ENCODE measurements around the gene LY86. TPM values are rescaled to one million over a fixed set of nuclear protein-coding genes. Genes with fewer than 3 reads are reported as not detected.

The LY86 gene
- total and polyA plus RNA-seq, 9 of the 15 experiments (the other 6 are each of a cell fraction or from before 2014, with no cell fraction given): 0.08 to 0.20 TPM; not detected in 7

DNA sequence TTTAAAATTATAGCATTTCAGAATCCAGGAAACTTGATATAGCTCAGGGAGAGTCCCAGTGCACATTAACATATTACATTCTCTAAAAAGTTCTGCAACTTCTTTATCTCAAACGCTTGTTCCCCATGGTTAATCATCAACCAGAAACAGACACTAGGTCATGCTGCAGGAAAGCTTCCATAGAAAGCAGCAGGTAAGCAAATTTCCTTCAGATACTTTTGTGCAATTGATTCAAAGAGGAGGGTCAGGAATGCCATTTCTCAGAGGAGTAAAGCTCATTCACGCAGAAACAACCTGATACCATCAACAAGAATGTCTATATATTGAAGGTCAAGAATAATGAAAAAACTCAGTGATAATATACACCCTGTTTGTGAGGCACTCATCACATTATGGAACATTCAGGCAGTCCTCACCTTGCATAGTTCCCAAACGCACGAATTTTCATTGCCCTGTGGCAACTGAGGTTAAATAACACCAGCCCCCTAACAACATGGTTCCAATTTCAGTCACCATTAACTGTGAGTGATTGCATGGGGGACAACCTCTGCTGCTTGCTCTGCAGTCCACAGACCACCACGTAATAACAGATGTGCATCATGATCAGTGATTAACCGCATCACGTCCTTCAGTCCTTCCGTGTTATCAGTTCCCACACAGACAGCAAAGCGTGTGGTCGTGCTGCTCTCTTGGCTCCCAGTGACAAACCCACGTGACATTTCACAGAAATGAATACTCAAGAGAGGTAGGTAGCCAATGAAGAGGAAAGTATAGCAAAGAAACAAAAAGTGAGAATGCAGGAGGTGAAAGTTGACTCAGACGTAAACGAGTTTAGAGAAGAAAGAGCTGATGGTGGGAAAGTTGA lies 95.7 kb downstream of the LY86 start (continued):
- TF ChIP-seq, protein P1, sequence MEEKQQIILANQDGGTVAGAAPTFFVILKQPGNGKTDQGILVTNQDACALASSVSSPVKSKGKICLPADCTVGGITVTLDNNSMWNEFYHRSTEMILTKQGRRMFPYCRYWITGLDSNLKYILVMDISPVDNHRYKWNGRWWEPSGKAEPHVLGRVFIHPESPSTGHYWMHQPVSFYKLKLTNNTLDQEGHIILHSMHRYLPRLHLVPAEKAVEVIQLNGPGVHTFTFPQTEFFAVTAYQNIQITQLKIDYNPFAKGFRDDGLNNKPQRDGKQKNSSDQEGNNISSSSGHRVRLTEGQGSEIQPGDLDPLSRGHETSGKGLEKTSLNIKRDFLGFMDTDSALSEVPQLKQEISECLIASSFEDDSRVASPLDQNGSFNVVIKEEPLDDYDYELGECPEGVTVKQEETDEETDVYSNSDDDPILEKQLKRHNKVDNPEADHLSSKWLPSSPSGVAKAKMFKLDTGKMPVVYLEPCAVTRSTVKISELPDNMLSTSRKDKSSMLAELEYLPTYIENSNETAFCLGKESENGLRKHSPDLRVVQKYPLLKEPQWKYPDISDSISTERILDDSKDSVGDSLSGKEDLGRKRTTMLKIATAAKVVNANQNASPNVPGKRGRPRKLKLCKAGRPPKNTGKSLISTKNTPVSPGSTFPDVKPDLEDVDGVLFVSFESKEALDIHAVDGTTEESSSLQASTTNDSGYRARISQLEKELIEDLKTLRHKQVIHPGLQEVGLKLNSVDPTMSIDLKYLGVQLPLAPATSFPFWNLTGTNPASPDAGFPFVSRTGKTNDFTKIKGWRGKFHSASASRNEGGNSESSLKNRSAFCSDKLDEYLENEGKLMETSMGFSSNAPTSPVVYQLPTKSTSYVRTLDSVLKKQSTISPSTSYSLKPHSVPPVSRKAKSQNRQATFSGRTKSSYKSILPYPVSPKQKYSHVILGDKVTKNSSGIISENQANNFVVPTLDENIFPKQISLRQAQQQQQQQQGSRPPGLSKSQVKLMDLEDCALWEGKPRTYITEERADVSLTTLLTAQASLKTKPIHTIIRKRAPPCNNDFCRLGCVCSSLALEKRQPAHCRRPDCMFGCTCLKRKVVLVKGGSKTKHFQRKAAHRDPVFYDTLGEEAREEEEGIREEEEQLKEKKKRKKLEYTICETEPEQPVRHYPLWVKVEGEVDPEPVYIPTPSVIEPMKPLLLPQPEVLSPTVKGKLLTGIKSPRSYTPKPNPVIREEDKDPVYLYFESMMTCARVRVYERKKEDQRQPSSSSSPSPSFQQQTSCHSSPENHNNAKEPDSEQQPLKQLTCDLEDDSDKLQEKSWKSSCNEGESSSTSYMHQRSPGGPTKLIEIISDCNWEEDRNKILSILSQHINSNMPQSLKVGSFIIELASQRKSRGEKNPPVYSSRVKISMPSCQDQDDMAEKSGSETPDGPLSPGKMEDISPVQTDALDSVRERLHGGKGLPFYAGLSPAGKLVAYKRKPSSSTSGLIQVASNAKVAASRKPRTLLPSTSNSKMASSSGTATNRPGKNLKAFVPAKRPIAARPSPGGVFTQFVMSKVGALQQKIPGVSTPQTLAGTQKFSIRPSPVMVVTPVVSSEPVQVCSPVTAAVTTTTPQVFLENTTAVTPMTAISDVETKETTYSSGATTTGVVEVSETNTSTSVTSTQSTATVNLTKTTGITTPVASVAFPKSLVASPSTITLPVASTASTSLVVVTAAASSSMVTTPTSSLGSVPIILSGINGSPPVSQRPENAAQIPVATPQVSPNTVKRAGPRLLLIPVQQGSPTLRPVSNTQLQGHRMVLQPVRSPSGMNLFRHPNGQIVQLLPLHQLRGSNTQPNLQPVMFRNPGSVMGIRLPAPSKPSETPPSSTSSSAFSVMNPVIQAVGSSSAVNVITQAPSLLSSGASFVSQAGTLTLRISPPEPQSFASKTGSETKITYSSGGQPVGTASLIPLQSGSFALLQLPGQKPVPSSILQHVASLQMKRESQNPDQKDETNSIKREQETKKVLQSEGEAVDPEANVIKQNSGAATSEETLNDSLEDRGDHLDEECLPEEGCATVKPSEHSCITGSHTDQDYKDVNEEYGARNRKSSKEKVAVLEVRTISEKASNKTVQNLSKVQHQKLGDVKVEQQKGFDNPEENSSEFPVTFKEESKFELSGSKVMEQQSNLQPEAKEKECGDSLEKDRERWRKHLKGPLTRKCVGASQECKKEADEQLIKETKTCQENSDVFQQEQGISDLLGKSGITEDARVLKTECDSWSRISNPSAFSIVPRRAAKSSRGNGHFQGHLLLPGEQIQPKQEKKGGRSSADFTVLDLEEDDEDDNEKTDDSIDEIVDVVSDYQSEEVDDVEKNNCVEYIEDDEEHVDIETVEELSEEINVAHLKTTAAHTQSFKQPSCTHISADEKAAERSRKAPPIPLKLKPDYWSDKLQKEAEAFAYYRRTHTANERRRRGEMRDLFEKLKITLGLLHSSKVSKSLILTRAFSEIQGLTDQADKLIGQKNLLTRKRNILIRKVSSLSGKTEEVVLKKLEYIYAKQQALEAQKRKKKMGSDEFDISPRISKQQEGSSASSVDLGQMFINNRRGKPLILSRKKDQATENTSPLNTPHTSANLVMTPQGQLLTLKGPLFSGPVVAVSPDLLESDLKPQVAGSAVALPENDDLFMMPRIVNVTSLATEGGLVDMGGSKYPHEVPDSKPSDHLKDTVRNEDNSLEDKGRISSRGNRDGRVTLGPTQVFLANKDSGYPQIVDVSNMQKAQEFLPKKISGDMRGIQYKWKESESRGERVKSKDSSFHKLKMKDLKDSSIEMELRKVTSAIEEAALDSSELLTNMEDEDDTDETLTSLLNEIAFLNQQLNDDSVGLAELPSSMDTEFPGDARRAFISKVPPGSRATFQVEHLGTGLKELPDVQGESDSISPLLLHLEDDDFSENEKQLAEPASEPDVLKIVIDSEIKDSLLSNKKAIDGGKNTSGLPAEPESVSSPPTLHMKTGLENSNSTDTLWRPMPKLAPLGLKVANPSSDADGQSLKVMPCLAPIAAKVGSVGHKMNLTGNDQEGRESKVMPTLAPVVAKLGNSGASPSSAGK (IDR thresholded peaks at IDR 0.05): peak; percentile 83
- TF ChIP-seq ZNF311 (CRISPR knock-in tag; IDR thresholded peaks at IDR 0.05) (no peak), KAT2B (IDR thresholded peaks at IDR 0.05; ENCODE audit: low read depth, low read length) (no peak), SOX6 (IDR thresholded peaks at IDR 0.05) (peak; percentile 83), KDM5B (IDR thresholded peaks at IDR 0.05; ENCODE audit: insufficient replicate concordance, low read depth, low read length) (no peak), FOXJ3 (CRISPR knock-in tag; IDR thresholded peaks at IDR 0.05) (no peak), RHOXF2B (CRISPR knock-in tag; conservative IDR thresholded peaks at IDR 0.05) (no peak), ILK (tag; IDR thresholded peaks at IDR 0.05; ENCODE audit: borderline replicate concordance, low read depth) (no peak), HDAC2 (IDR thresholded peaks at IDR 0.05) (peak; percentile 75)
- TF ChIP-seq, protein P2, sequence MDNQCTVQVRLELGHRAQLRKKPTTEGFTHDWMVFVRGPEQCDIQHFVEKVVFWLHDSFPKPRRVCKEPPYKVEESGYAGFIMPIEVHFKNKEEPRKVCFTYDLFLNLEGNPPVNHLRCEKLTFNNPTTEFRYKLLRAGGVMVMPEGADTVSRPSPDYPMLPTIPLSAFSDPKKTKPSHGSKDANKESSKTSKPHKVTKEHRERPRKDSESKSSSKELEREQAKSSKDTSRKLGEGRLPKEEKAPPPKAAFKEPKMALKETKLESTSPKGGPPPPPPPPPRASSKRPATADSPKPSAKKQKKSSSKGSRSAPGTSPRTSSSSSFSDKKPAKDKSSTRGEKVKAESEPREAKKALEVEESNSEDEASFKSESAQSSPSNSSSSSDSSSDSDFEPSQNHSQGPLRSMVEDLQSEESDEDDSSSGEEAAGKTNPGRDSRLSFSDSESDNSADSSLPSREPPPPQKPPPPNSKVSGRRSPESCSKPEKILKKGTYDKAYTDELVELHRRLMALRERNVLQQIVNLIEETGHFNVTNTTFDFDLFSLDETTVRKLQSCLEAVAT (IDR thresholded peaks at IDR 0.05): peak in 1 of 2 experiments; percentile 85; a peak in 2 of 4 replicates
- TF ChIP-seq, protein P3, sequence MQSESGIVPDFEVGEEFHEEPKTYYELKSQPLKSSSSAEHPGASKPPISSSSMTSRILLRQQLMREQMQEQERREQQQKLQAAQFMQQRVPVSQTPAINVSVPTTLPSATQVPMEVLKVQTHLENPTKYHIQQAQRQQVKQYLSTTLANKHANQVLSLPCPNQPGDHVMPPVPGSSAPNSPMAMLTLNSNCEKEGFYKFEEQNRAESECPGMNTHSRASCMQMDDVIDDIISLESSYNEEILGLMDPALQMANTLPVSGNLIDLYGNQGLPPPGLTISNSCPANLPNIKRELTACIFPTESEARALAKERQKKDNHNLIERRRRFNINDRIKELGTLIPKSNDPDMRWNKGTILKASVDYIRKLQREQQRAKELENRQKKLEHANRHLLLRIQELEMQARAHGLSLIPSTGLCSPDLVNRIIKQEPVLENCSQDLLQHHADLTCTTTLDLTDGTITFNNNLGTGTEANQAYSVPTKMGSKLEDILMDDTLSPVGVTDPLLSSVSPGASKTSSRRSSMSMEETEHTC (IDR thresholded peaks at IDR 0.05): peak; percentile 56; the same call in 1 of the 2 replicates
- TF ChIP-seq, protein P4, sequence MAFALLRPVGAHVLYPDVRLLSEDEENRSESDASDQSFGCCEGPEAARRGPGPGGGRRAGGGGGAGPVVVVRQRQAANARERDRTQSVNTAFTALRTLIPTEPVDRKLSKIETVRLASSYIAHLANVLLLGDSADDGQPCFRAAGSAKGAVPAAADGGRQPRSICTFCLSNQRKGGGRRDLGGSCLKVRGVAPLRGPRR (CRISPR knock-in tag; IDR thresholded peaks at IDR 0.05): no peak
